ENCODE data around the gene MVD. TPM values are rescaled to one million over a fixed set of nuclear protein-coding genes. Genes with fewer than 3 reads are reported as not detected.

MVD gene
- total and polyA plus RNA-seq, 4 donors = 21.7 to 99.2 (median 74.7) TPM

GRCh38 chr16:88618956-88619667, 43.8 kb downstream of the MVD start:
- Histone ChIP-seq H3K9ac (ENCODE audit: low read depth in 1 of 2, low read length in 2 of 2) (no peak overlapping the region), H3K4me1 (ENCODE audit: control insufficient read depth in 4 of 4, insufficient read depth in 4 of 4, low read length in 3 of 4) (peaks cover 18 to 47% (median 38%) of the 10 kb centered on the region in 4 donors), H3K36me3 (ENCODE audit: control insufficient read depth in 4 of 4, insufficient read depth in 3 of 4, low read depth in 1 of 4, low read length in 3 of 4) (peaks cover 9 to 20% (median 16%) of the 10 kb centered on the region in 4 donors), H3K4me3 (ENCODE audit: low read depth in 1 of 3, low read length in 3 of 3) (no peak overlapping the region), H3K27ac (ENCODE audit: low read depth in 1 of 2, low read length in 2 of 2) (peak overlapping the region; percentile 71), H3K27me3 (ENCODE audit: control insufficient read depth in 4 of 4, insufficient read depth in 4 of 4, low read length in 3 of 4) (no peaks in the 10 kb centered on the region), H3K9me3 (ENCODE audit: control insufficient read depth in 4 of 4, low read length in 3 of 4) (no peaks in the 10 kb centered on the region)
- no peak for TF ChIP-seq HNF4G (IDR thresholded peaks at IDR 0.05)
- no peak for TF ChIP-seq HNF4A (conservative IDR thresholded peaks at IDR 0.05)
- TF ChIP-seq YY1 (IDR thresholded peaks at IDR 0.05) = no peak
- WGBS = 92% methylated on average over 19 of the region's 19 CpGs
- no peak for DNase-seq (ENCODE audit: low spot score)

- peak; percentile 97 for TF ChIP-seq NR2F2 (IDR thresholded peaks at IDR 0.05)
- TF ChIP-seq HNF4A (conservative IDR thresholded peaks at IDR 0.05) = peak; percentile 89 to 90
- TF ChIP-seq FOXA2 (IDR thresholded peaks at IDR 0.05) = peak; percentile 11
- peak; percentile 53 for TF ChIP-seq YY1 (IDR thresholded peaks at IDR 0.05)
- TF ChIP-seq FOXA1 (IDR thresholded peaks at IDR 0.05) = peak; percentile 50
- TF ChIP-seq ATF3 (IDR thresholded peaks at IDR 0.05) = no peak
- TF ChIP-seq CTCF (IDR thresholded peaks at IDR 0.05; ENCODE audit: low read depth, low read length, missing input control) = no peak
- peak; percentile 97 for TF ChIP-seq SP1 (IDR thresholded peaks at IDR 0.05)
- peak; percentile 71 for TF ChIP-seq HNF4G (IDR thresholded peaks at IDR 0.05)
- peak; percentile 37 to 52 for TF ChIP-seq RAD21 (IDR thresholded peaks at IDR 0.05)
- peak; percentile 93 to 98 for TF ChIP-seq RXRA (IDR thresholded peaks at IDR 0.05)
- peak; percentile 31 to 38 for TF ChIP-seq JUND (IDR thresholded peaks at IDR 0.05)
- no peak for TF ChIP-seq ZBTB33 (IDR thresholded peaks at IDR 0.05)
- peak in 1 of 2 donors; percentile 69 for TF ChIP-seq EGR1 (IDR thresholded peaks at IDR 0.05; ENCODE audit: low read depth in 2 of 2)
- TF ChIP-seq REST (IDR thresholded peaks at IDR 0.05) = no peak
- peak; percentile 96 for TF ChIP-seq MAX (IDR thresholded peaks at IDR 0.05)
- peak in 1 of 2 donors; percentile 38 for TF ChIP-seq GABPA (IDR thresholded peaks at IDR 0.05 in 1 of 2, conservative IDR thresholded peaks at IDR 0.05 in 1 of 2)
- TF ChIP-seq TAF1 (conservative IDR thresholded peaks at IDR 0.05) = no peak
- Histone ChIP-seq H3K9ac (ENCODE audit: low read depth in 1 of 2, low read length in 2 of 2) (no peak overlapping the region), H3K36me3 (ENCODE audit: control insufficient read depth in 4 of 4, insufficient read depth in 3 of 4, low read depth in 1 of 4, low read length in 3 of 4) (peaks cover 6 to 14% (median 10%) of the 10 kb centered on the region in 4 donors), H3K27ac (ENCODE audit: low read depth in 1 of 2, low read length in 2 of 2) (peak overlapping the region; percentile 71), H3K4me1 (ENCODE audit: control insufficient read depth in 4 of 4, insufficient read depth in 4 of 4, low read length in 3 of 4) (peaks cover 18 to 47% (median 38%) of the 10 kb centered on the region in 4 donors), H3K27me3 (ENCODE audit: control insufficient read depth in 4 of 4, insufficient read depth in 4 of 4, low read length in 3 of 4) (no peaks in the 10 kb centered on the region), H3K9me3 (ENCODE audit: control insufficient read depth in 4 of 4, low read length in 3 of 4) (no peaks in the 10 kb centered on the region), H3K4me3 (ENCODE audit: low read depth in 1 of 3, low read length in 3 of 3) (no peak overlapping the region)
- 48% methylated on average over 20 of the region's 20 CpGs for whole genome bisulfite sequencing
- DNase-seq (ENCODE audit: low spot score) = no peak
Measured at GRCh38 chr16:88618182-88618955, 44.5 kb downstream of the MVD start.

Data from liver (tissue), 9 donors.